HepG2 (cell line): ENCODE results near the gene NOB1. TPM values are rescaled to one million over a fixed set of nuclear protein-coding genes. Genes with fewer than 3 reads are reported as not detected.

Experiments used
- ARNTL ChIP-seq: sonication (generic); formaldehyde crosslinking; IDR thresholded peaks from 2 replicates; pipeline ENCODE4 v1.4.0; 2020; ENCODE audit warnings: mild to moderate bottlenecking, missing genetic modification reagents
- GATAD2A ChIP-seq: IDR thresholded peaks from 2 replicates; pipeline ENCODE4 v1.6.1; 2016
- HDAC2 ChIP-seq: sonication (generic); formaldehyde crosslinking; IDR thresholded peaks from 2 replicates; pipeline ENCODE4 v1.4.0; 2020; ENCODE audit warnings: missing genetic modification reagents
- NFATC3 ChIP-seq: sonication (generic); formaldehyde crosslinking; IDR thresholded peaks from 2 replicates; pipeline ENCODE4 v1.5.1; 2020; ENCODE audit warnings: mild to moderate bottlenecking, missing genetic modification reagents
- SAP130 ChIP-seq: IDR thresholded peaks from 2 replicates; pipeline ENCODE4 v1.6.1; 2016; ENCODE audit warnings: low read depth
- TRIM24 ChIP-seq: sonication (generic); formaldehyde crosslinking; IDR thresholded peaks from 2 replicates; pipeline ENCODE4 v1.8.0; 2022; ENCODE audit warnings: mild to moderate bottlenecking, missing genetic modification reagents
- ZNF552 ChIP-seq: sonication (generic); formaldehyde crosslinking; IDR thresholded peaks from 2 replicates; pipeline ENCODE4 v1.9.0; 2022; ENCODE audit warnings: missing genetic modification reagents, mild to moderate bottlenecking, borderline replicate concordance
- ZNF720 ChIP-seq: sonication (generic); formaldehyde crosslinking; IDR thresholded peaks from 2 replicates; pipeline ENCODE4 v1.4.0; 2020; ENCODE audit warnings: missing genetic modification reagents
- ZNF775 ChIP-seq: sonication (generic); formaldehyde crosslinking; IDR thresholded peaks from 2 replicates; pipeline ENCODE4 v1.4.0; 2020; ENCODE audit warnings: missing genetic modification reagents, mild to moderate bottlenecking, moderate library complexity, borderline replicate concordance
- ZNF792 ChIP-seq: IDR thresholded peaks from 2 replicates; pipeline ENCODE4 v1.6.1; 2016
- polyA plus RNA-seq, 8 experiments: library from polyadenylated mRNA; depleted of rRNA in 3 of 8; stranded (reverse) in 7 of 8; unstranded in 1 of 8; fragments of >200 nt; fragmentation: Illumina TruSeq in 4 of 8; extraction: Trizol in 4 of 8; gene quantifications; 2 replicates each; pipeline versions ENCODE4 v1.2.1 to v1.2.3, GENCODE V29; 2011 to 2016; ENCODE audit warnings: low read depth in 4 of 8, missing spikeins in 1 of 8, mixed read lengths in 1 of 8; ENCODE audit not compliant: insufficient read depth in 1 of 8
- total RNA-seq, 5 experiments: library from RNA; depleted of rRNA; stranded (reverse); fragments of >200 nt; fragmentation: Illumina TruSeq; extraction: Trizol; gene quantifications; 2 replicates each; pipeline ENCODE4 v1.2.3, GENCODE V29; 2016; ENCODE audit warnings: low read depth in 1 of 5
- TF ChIP-seq, protein P1 (sequence below), 2 experiments: IDR thresholded peaks; 2 replicates each; pipeline ENCODE4 v1.6.1; 2011 to 2012; ENCODE audit warnings: low read length in 2 of 2, borderline replicate concordance in 1 of 2, low read depth in 1 of 2, mild to moderate bottlenecking in 1 of 2, moderate library complexity in 1 of 2
- TF ChIP-seq, protein P2 (sequence below): sonication (generic); formaldehyde crosslinking; IDR thresholded peaks from 2 replicates; pipeline ENCODE4 v1.5.0; 2020; ENCODE audit warnings: missing genetic modification reagents
- TF ChIP-seq, protein P3 (sequence below): sonication (generic); formaldehyde crosslinking; IDR thresholded peaks from 2 replicates; pipeline ENCODE4 v1.8.1; 2022; ENCODE audit warnings: low read depth, mild to moderate bottlenecking, missing genetic modification reagents
- TF ChIP-seq, protein P4 (sequence below): sonication (generic); formaldehyde crosslinking; conservative IDR thresholded peaks from 2 replicates; pipeline ENCODE4 v1.8.1; 2023; ENCODE audit warnings: missing genetic modification reagents
- TF ChIP-seq, protein P5 (sequence below): IDR thresholded peaks from 2 replicates; pipeline ENCODE4 v1.6.1; 2016; ENCODE audit warnings: missing compliant biosample characterization, missing genetic modification reagents, borderline replicate concordance
- TF ChIP-seq, protein P6 (sequence below): sonication (generic); formaldehyde crosslinking; IDR thresholded peaks from 2 replicates; pipeline ENCODE4 v1.4.0; 2020; ENCODE audit warnings: missing genetic modification reagents

Gene NOB1
- total and polyA plus RNA-seq, 2 of the 13 experiments (the other 11 are each of a cell fraction or from before 2014, with no cell fraction given) = 47.1 to 162 TPM

DNA sequence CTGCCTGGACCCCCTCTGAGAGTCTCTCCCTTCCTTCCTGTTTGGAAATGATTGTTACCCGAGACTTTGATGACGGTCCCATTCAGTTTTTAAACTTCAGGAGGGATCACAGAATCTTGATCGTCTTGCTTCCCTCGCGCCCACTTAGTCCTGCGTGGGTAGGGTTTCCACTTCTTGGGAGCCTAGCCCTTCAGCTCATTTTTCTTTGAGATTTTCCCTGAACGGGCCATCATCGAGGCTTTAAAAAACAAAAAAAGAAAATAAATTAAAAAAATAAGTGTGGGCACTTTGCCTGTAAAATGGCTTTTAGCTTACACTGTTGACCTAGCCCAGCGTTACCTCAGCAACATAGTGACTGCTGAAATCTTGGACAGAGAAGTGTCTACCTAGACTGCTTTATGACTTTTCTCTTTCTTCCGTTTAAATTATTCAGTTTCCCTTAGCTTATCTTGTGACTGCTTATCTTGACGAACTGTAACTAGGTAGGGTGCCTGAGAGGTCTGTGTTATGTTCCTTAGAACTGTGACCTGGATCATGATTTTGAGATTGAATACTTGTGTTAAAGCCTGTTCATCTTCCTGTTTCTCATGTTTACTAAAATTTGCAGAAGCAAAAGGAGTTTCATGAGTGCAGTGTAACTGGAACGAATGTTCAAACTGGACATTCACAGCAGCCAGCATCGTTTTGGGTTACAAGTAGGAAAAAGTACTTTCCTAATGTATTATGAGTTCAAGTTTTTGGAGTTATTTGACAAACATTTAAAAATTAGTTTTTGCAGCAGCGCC lies 8.3 kb upstream of the NOB1 start (continued):
- TF ChIP-seq ZNF775 (CRISPR knock-in tag) (0 out of 2 replicates have a peak, but pooled peaks have one; percentile 31), ZNF720 (CRISPR knock-in tag) (no peak), ARNTL (peak; percentile 57; the same call in 1 of the 2 replicates), ZNF792 (CRISPR knock-in tag) (0 out of 2 replicates have a peak, but pooled peaks have one; percentile 20), GATAD2A (CRISPR knock-in tag) (peak; percentile 30), NFATC3 (CRISPR knock-in tag) (no peak), HDAC2 (0 out of 2 replicates have a peak, but pooled peaks have one; percentile 45), ZNF552 (CRISPR knock-in tag) (no peak), SAP130 (0 out of 2 replicates have a peak, but pooled peaks have one; percentile 33), TRIM24 (CRISPR knock-in tag) (no peak)
- TF ChIP-seq, protein P1, sequence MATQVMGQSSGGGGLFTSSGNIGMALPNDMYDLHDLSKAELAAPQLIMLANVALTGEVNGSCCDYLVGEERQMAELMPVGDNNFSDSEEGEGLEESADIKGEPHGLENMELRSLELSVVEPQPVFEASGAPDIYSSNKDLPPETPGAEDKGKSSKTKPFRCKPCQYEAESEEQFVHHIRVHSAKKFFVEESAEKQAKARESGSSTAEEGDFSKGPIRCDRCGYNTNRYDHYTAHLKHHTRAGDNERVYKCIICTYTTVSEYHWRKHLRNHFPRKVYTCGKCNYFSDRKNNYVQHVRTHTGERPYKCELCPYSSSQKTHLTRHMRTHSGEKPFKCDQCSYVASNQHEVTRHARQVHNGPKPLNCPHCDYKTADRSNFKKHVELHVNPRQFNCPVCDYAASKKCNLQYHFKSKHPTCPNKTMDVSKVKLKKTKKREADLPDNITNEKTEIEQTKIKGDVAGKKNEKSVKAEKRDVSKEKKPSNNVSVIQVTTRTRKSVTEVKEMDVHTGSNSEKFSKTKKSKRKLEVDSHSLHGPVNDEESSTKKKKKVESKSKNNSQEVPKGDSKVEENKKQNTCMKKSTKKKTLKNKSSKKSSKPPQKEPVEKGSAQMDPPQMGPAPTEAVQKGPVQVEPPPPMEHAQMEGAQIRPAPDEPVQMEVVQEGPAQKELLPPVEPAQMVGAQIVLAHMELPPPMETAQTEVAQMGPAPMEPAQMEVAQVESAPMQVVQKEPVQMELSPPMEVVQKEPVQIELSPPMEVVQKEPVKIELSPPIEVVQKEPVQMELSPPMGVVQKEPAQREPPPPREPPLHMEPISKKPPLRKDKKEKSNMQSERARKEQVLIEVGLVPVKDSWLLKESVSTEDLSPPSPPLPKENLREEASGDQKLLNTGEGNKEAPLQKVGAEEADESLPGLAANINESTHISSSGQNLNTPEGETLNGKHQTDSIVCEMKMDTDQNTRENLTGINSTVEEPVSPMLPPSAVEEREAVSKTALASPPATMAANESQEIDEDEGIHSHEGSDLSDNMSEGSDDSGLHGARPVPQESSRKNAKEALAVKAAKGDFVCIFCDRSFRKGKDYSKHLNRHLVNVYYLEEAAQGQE (IDR thresholded peaks at IDR 0.05; ENCODE audit: borderline replicate concordance in 1 of 2, low read depth in 1 of 2, low read length in 2 of 2) = 0 out of 4 replicates have a peak, but pooled peaks of 1 of the 2 experiments have one; percentile 43
- TF ChIP-seq, protein P2, sequence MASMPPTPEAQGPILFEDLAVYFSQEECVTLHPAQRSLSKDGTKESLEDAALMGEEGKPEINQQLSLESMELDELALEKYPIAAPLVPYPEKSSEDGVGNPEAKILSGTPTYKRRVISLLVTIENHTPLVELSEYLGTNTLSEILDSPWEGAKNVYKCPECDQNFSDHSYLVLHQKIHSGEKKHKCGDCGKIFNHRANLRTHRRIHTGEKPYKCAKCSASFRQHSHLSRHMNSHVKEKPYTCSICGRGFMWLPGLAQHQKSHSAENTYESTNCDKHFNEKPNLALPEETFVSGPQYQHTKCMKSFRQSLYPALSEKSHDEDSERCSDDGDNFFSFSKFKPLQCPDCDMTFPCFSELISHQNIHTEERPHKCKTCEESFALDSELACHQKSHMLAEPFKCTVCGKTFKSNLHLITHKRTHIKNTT (CRISPR knock-in tag) = no peak
- TF ChIP-seq, protein P3, sequence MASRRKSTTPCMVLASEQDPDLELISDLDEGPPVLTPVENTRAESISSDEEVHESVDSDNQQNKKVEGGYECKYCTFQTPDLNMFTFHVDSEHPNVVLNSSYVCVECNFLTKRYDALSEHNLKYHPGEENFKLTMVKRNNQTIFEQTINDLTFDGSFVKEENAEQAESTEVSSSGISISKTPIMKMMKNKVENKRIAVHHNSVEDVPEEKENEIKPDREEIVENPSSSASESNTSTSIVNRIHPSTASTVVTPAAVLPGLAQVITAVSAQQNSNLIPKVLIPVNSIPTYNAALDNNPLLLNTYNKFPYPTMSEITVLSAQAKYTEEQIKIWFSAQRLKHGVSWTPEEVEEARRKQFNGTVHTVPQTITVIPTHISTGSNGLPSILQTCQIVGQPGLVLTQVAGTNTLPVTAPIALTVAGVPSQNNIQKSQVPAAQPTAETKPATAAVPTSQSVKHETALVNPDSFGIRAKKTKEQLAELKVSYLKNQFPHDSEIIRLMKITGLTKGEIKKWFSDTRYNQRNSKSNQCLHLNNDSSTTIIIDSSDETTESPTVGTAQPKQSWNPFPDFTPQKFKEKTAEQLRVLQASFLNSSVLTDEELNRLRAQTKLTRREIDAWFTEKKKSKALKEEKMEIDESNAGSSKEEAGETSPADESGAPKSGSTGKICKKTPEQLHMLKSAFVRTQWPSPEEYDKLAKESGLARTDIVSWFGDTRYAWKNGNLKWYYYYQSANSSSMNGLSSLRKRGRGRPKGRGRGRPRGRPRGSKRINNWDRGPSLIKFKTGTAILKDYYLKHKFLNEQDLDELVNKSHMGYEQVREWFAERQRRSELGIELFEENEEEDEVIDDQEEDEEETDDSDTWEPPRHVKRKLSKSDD (CRISPR knock-in tag) = no peak
- TF ChIP-seq, protein P4, sequence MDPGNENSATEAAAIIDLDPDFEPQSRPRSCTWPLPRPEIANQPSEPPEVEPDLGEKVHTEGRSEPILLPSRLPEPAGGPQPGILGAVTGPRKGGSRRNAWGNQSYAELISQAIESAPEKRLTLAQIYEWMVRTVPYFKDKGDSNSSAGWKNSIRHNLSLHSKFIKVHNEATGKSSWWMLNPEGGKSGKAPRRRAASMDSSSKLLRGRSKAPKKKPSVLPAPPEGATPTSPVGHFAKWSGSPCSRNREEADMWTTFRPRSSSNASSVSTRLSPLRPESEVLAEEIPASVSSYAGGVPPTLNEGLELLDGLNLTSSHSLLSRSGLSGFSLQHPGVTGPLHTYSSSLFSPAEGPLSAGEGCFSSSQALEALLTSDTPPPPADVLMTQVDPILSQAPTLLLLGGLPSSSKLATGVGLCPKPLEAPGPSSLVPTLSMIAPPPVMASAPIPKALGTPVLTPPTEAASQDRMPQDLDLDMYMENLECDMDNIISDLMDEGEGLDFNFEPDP = no peak
- TF ChIP-seq, protein P5, sequence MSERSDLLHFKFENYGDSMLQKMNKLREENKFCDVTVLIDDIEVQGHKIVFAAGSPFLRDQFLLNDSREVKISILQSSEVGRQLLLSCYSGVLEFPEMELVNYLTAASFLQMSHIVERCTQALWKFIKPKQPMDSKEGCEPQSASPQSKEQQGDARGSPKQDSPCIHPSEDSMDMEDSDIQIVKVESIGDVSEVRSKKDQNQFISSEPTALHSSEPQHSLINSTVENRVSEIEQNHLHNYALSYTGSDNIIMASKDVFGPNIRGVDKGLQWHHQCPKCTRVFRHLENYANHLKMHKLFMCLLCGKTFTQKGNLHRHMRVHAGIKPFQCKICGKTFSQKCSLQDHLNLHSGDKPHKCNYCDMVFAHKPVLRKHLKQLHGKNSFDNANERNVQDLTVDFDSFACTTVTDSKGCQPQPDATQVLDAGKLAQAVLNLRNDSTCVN (CRISPR knock-in tag) = no peak
- TF ChIP-seq, protein P6, sequence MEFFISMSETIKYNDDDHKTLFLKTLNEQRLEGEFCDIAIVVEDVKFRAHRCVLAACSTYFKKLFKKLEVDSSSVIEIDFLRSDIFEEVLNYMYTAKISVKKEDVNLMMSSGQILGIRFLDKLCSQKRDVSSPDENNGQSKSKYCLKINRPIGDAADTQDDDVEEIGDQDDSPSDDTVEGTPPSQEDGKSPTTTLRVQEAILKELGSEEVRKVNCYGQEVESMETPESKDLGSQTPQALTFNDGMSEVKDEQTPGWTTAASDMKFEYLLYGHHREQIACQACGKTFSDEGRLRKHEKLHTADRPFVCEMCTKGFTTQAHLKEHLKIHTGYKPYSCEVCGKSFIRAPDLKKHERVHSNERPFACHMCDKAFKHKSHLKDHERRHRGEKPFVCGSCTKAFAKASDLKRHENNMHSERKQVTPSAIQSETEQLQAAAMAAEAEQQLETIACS (CRISPR knock-in tag) = no peak
